ENCODE measurements around the gene DCAF8.

Gene DCAF8

DNA sequence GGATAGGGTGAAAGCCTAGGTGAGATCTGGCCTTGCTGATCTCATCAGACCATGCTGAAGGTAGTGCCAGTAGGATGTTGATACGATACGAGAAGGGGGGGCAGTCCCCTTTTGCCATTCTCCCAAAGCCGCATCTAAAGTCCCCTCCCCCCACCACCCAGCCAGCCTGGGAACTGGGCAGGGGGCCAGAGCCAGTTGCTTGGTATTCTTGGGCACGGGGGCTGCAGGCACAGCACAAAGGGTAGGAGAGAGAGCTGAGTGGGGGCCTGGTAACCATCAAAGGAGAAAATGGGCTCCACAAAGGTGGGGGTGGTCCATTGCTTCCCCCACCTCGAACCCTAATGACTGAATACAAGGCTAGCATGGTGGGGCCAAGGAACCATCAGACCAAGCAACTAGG lies 51.8 kb downstream of the DCAF8 start:
- H3K4me3 ChIP-seq (ENCODE audit: low read length): no peak overlapping the region
- DNase-seq (ENCODE audit: low read depth): no peak
- TF ChIP-seq, protein P1, sequence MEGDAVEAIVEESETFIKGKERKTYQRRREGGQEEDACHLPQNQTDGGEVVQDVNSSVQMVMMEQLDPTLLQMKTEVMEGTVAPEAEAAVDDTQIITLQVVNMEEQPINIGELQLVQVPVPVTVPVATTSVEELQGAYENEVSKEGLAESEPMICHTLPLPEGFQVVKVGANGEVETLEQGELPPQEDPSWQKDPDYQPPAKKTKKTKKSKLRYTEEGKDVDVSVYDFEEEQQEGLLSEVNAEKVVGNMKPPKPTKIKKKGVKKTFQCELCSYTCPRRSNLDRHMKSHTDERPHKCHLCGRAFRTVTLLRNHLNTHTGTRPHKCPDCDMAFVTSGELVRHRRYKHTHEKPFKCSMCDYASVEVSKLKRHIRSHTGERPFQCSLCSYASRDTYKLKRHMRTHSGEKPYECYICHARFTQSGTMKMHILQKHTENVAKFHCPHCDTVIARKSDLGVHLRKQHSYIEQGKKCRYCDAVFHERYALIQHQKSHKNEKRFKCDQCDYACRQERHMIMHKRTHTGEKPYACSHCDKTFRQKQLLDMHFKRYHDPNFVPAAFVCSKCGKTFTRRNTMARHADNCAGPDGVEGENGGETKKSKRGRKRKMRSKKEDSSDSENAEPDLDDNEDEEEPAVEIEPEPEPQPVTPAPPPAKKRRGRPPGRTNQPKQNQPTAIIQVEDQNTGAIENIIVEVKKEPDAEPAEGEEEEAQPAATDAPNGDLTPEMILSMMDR (IDR thresholded peaks at IDR 0.05; ENCODE audit: insufficient read depth, low read depth, low read length, missing control alignments): no peak

DNA sequence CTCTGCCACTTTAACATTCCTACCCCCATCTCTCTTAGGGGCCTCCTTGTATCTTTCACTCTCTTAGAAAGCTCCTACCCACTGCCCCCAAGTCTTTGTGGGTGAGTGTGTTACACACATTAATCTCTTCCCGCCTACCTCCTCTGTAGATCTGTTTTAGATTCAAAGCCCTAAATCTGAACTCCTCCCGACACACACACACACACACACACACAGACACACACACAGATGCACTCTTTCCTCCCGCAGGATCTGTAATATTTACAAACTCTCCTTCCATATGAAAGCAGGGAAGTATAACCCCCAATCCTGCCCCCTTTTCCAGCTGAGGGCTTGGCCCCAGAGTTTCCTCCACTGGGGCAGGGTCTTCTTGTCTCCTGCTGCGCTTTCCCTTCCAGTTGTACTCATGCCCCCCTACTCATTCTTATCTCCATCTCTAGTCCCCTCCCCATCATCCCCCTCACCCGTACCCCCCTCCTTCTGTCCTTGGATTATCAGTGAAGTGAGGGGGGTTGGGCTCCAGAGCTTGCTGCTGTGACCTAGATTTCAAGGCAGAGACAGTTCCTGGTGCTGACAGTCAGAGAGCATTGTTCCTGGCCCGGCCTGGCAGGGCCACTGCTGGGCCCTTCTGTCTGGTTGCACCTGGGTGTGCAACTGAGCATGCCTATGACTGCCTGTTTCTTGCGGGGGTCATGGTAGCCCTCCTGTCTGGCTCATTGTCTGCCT lies 52.9 kb downstream of the DCAF8 start:
- TF ChIP-seq, protein P1 (IDR thresholded peaks at IDR 0.05; ENCODE audit: insufficient read depth, low read depth, low read length, missing control alignments): no peak

DNA sequence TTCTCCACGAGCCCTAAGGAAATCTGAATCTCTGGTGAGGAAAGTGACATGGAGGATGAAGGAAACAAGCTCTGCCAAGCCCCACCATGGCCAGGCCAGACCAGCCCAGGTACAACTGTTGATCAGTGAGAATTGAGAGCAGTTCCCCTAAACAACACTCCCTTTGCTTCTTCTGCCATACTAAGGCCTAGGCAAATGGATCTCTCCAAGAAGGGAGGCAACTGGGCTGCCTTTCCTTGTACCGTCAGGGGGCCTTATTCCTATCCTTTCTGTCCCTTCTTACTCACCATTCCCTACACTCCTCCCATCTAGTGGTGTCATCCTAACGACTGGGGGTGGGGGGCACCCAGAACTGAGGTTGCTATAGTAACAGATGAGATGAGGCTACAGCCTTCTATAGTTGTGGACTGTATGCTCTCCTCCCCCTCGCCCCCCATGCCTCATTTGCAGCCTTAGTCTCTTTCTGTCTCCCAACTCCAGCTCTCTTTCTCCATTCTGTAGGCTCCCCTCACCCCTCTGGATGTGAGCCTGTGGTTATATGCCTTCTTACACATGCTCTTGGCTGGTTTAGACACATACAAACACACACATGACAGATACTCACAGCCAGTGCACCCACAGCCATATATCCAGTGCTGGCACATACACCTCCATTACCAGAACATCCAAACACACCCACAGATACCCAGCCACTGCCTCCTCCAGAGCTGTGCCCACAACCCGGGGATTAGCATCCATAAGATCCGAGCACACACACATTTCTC lies 53.6 kb downstream of the DCAF8 start:
- TF ChIP-seq, protein P1 (IDR thresholded peaks at IDR 0.05; ENCODE audit: insufficient read depth, low read depth, low read length, missing control alignments): no peak
- no peak for DNase-seq (ENCODE audit: low read depth)
- H3K4me3 ChIP-seq (ENCODE audit: low read length): no peak overlapping the region

More for the DNA sequence above, 52.9 kb downstream of the DCAF8 start:
- no peak overlapping the region for H3K4me3 ChIP-seq (ENCODE audit: low read length)
- no peak for DNase-seq (ENCODE audit: low read depth)

DNA sequence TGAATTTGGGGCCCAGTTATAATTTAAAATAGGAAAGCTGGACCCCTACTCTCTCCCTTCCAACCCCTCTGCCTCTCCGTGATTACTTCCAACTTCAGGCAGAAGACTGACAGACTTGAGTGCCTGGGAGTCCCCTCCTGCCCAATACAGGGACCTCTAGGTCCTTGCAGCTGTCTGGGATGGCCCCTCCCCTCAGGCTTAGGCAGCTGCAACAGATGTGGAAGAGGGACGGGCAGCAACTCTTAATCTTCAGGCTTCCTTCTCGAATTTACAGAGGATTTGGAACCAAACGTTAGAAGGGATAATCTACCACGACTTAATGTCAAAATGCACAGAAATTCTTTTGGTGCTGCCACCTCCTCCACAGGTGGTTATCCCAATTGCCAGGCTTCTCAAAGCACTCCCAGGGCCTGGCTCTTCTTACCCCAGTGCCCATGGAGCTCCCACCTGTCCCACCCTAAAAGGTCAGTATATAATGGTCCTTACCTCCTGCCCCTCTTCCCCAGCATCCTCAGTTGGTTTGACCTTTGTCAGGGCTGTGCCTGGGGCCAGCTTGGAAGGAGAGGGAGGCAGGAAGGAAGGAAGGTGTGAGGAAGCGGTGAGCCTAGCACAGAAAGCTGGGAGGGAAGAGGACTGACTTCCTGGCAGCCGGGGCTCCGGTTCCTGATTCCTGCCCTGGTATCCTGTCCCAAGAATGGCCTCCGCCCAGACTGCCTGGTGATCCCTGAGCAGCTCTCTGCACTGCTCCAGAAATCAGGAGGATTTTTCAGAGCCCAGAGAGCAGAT lies 54.4 kb downstream of the DCAF8 start:
- TF ChIP-seq, protein P1 (IDR thresholded peaks at IDR 0.05; ENCODE audit: insufficient read depth, low read depth, low read length, missing control alignments): no peak
- no peak overlapping the region for H3K4me3 ChIP-seq (ENCODE audit: low read length)
- no peak for DNase-seq (ENCODE audit: low read depth)

DNA sequence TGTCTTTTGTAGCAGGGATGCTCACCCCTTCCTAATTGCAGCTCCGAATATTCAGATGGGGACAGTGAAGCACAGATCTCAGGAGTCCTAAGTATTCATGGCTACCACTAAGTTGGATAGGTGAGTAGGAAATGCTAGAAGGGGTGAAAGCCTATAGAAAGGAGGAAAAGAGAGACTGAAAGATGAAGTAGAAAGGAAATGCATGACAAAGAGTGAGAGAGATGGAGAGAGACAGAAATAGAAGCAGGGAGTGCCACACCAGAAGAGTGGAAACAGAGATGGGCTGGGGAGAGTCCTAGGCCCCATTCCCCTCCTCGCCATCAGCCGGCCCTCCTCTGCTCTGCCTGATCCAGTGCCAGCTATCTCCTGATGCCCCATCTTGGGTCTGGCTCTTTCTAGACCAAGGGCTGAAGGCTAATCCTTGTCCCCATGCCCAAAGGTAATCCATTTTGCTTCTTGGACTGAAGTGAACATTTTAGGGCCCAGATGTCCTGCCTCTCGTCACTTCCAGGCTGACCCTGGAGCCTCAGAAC lies 55.2 kb downstream of the DCAF8 start:
- DNase-seq (ENCODE audit: low read depth): no peak
- H3K4me3 ChIP-seq (ENCODE audit: low read length): no peak overlapping the region
- TF ChIP-seq, protein P1 (IDR thresholded peaks at IDR 0.05; ENCODE audit: insufficient read depth, low read depth, low read length, missing control alignments): no peak

DNA sequence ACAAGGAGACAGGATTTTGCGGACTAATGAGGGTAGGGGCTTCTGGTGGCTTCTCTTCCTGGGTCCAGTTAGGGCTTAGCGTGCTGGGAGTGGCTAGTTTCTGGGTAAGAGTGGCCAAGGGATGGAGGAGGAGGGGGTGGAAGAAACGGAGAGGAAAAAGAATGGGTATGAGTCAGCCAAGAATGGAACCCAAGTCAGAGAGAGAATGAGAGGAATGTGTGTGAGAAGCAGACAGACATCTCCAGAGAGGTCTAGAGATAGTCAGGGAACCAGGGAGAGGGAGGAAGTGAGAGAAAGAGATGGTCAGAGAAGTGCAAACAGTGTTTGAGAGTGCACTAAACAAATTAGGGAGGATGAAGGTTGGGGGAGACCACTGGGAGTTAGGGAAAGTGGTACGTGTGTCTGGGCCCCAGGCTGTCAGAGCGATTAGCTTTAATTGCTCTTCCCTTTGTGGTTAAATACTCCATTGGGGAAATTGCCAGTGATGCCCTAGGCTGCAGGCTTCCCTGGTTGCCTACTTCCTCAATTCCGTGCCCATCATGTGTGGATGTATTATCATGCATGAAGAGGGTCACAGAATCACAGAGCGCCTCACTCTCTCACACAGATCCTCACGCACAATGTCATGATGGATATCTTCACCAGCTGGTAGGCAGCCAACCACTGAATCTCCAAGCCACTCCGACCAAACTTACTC lies 55.8 kb downstream of the DCAF8 start:
- TF ChIP-seq, protein P1 (IDR thresholded peaks at IDR 0.05; ENCODE audit: insufficient read depth, low read depth, low read length, missing control alignments): no peak
- peak; percentile 59 for DNase-seq (ENCODE audit: low read depth)
- H3K4me3 ChIP-seq (ENCODE audit: low read length): peak overlapping the region; percentile 86
